KMS-11 (cell line): ENCODE results near the gene SECISBP2.

Experiments used
- H2AFZ ChIP-seq: fragments of 200-600 bp; sonication (generic); 2 replicates; pipeline ENCODE4 v1.6.1; 2016; ENCODE audit warnings: antibody characterized with exemption, mixed run types, low read depth
- H3K27ac ChIP-seq: fragments of 200-600 bp; sonication (generic); 2 replicates; pipeline ENCODE4 v1.6.1; 2016; ENCODE audit warnings: mild to moderate bottlenecking, mixed run types
- H3K27me3 ChIP-seq: fragments of 200-600 bp; sonication (generic); 2 replicates; pipeline ENCODE4 v1.6.1; 2017; ENCODE audit warnings: mild to moderate bottlenecking, low read depth, mixed run types, moderate library complexity; ENCODE audit not compliant: insufficient read depth
- H3K36me3 ChIP-seq: fragments of 200-600 bp; sonication (generic); 2 replicates; pipeline ENCODE4 v1.6.1; 2017; ENCODE audit warnings: mild to moderate bottlenecking, mixed run types; ENCODE audit not compliant: insufficient read depth
- H3K4me1 ChIP-seq: fragments of 200-600 bp; sonication (generic); 2 replicates; pipeline ENCODE4 v1.6.1; 2016; ENCODE audit warnings: mild to moderate bottlenecking, low read depth, mixed run types; ENCODE audit not compliant: poor library complexity, severe bottlenecking
- H3K4me2 ChIP-seq: fragments of 200-600 bp; sonication (generic); 2 replicates; pipeline ENCODE4 v1.7.0; 2016; ENCODE audit warnings: mild to moderate bottlenecking, mixed run types
- H3K4me3 ChIP-seq: fragments of 200-600 bp; sonication (generic); IDR thresholded peaks from 2 replicates; pipeline ENCODE4 v1.6.1; 2017; ENCODE audit warnings: low read depth, low read length, mixed read lengths; ENCODE audit not compliant: insufficient read depth
- H3K79me2 ChIP-seq: fragments of 200-600 bp; sonication (generic); 2 replicates; pipeline ENCODE4 v1.6.1; 2016; ENCODE audit warnings: low read depth, mixed run types; ENCODE audit not compliant: insufficient read depth
- H3K9ac ChIP-seq: fragments of 200-600 bp; sonication (generic); 2 replicates; pipeline ENCODE4 v1.6.1; 2016; ENCODE audit warnings: mild to moderate bottlenecking, mixed run types
- H4K20me1 ChIP-seq: fragments of 200-600 bp; sonication (generic); 2 replicates; pipeline ENCODE4 v1.6.1; 2016; ENCODE audit warnings: mild to moderate bottlenecking, mixed run types; ENCODE audit not compliant: insufficient read depth
- CTCF ChIP-seq: fragments of 200-600 bp; sonication (generic); conservative IDR thresholded peaks from 2 replicates; pipeline ENCODE4 v1.6.1; 2017; ENCODE audit warnings: low read depth, mild to moderate bottlenecking, antibody characterized with exemption, low read length, moderate library complexity, mixed read lengths

SECISBP2 gene

GRCh38 chr9:89358376-89358916 lies 40.1 kb downstream of the SECISBP2 start:
- no peak overlapping the region for H3K27ac ChIP-seq
- no peak overlapping the region for H3K9ac ChIP-seq
- H3K4me3 ChIP-seq, result no peak overlapping the region
- peaks cover 3% of the 10 kb centered on the region; the same call in 1 of the 2 replicates for H3K36me3 ChIP-seq
- no peaks in the 10 kb centered on the region for H3K27me3 ChIP-seq
- H2AFZ ChIP-seq, result no peak overlapping the region
- H3K4me2 ChIP-seq, result no peak overlapping the region
- H3K4me1 ChIP-seq, result no peaks in the 10 kb centered on the region
- no peak for TF ChIP-seq CTCF
- no peaks in the 10 kb centered on the region for H4K20me1 ChIP-seq
- no peaks in the 10 kb centered on the region for H3K79me2 ChIP-seq

GRCh38 chr9:89358985-89359384 lies 40.7 kb downstream of the SECISBP2 start:
- H3K79me2 ChIP-seq, result no peaks in the 10 kb centered on the region
- peaks cover 3% of the 10 kb centered on the region; the same call in 1 of the 2 replicates for H3K36me3 ChIP-seq
- H3K4me1 ChIP-seq, result no peaks in the 10 kb centered on the region
- H3K27ac ChIP-seq, result no peak overlapping the region
- H3K4me2 ChIP-seq, result no peak overlapping the region
- no peak overlapping the region for H3K9ac ChIP-seq
- H3K27me3 ChIP-seq, result no peaks in the 10 kb centered on the region
- no peaks in the 10 kb centered on the region for H4K20me1 ChIP-seq
- no peak overlapping the region for H3K4me3 ChIP-seq
- no peak for TF ChIP-seq CTCF
- no peak overlapping the region for H2AFZ ChIP-seq

GRCh38 chr9:89359751-89360261 lies 41.5 kb downstream of the SECISBP2 start:
- no peak overlapping the region for H3K4me3 ChIP-seq
- no peaks in the 10 kb centered on the region for H3K27me3 ChIP-seq
- H3K4me2 ChIP-seq, result no peak overlapping the region
- H3K27ac ChIP-seq, result no peak overlapping the region
- H3K4me1 ChIP-seq, result no peaks in the 10 kb centered on the region
- H3K36me3 ChIP-seq, result peaks cover 3% of the 10 kb centered on the region; the same call in 1 of the 2 replicates
- no peaks in the 10 kb centered on the region for H3K79me2 ChIP-seq
- no peak overlapping the region for H3K9ac ChIP-seq
- TF ChIP-seq CTCF, result no peak
- H2AFZ ChIP-seq, result no peak overlapping the region
- H4K20me1 ChIP-seq, result no peaks in the 10 kb centered on the region

GRCh38 chr9:89360465-89360864 lies 42.2 kb downstream of the SECISBP2 start:
- no peak for TF ChIP-seq CTCF
- peaks cover 3% of the 10 kb centered on the region; the same call in 1 of the 2 replicates for H3K36me3 ChIP-seq
- H3K27me3 ChIP-seq, result no peaks in the 10 kb centered on the region
- H3K9ac ChIP-seq, result no peak overlapping the region
- no peak overlapping the region for H2AFZ ChIP-seq
- H3K4me3 ChIP-seq, result no peak overlapping the region
- H3K4me1 ChIP-seq, result no peaks in the 10 kb centered on the region
- H4K20me1 ChIP-seq, result no peaks in the 10 kb centered on the region
- H3K4me2 ChIP-seq, result no peak overlapping the region
- H3K27ac ChIP-seq, result peak overlapping the region; percentile 12; the same call in 1 of the 2 replicates
- no peaks in the 10 kb centered on the region for H3K79me2 ChIP-seq
